ENCODE data around the gene GOLGA8K.
"Not testable (repeated sequence)": the region's sequence is repeated elsewhere in the genome, so short reads cannot be mapped to it uniquely, and the experiment has no call there.

The GOLGA8K gene

GRCh38 chr15:32358462-32358861 lies 44.6 kb downstream of the GOLGA8K start:
- not testable (repeated sequence) for H2BK12ac ChIP-seq (ENCODE audit: low read length); H2BK5ac ChIP-seq (ENCODE audit: low read depth, low read length, poor library complexity); H3K27me3 ChIP-seq (ENCODE audit: insufficient read depth, low read length); H3K4ac ChIP-seq (ENCODE audit: low read depth, low read length); H2AFZ ChIP-seq (ENCODE audit: insufficient read depth, low read length, poor library complexity); H4K91ac ChIP-seq (ENCODE audit: low read depth, low read length); H3K4me2 ChIP-seq (ENCODE audit: low read length); H3K14ac ChIP-seq (ENCODE audit: low read length); H3K36me3 ChIP-seq (ENCODE audit: control insufficient read depth in 1 of 2, insufficient read depth in 2 of 2, low read length in 2 of 2); H3K18ac ChIP-seq (ENCODE audit: low read length); H3K4me3 ChIP-seq (ENCODE audit: low read depth, low read length); H3K79me1 ChIP-seq (ENCODE audit: low read length); H2AK5ac ChIP-seq (ENCODE audit: low read length); H2BK120ac ChIP-seq (ENCODE audit: insufficient read depth, low read length, poor library complexity); H3K4me1 ChIP-seq (ENCODE audit: control insufficient read depth in 1 of 2, insufficient read depth in 2 of 2, low read length in 2 of 2); H3K9me3 ChIP-seq (ENCODE audit: insufficient read depth, low read depth, low read length); H4K8ac ChIP-seq (ENCODE audit: low read depth, low read length); H3K9ac ChIP-seq (ENCODE audit: low read length); H3K23ac ChIP-seq (ENCODE audit: low read length); DNase-seq; H4K12ac ChIP-seq (ENCODE audit: low read depth, low read length); H3K27ac ChIP-seq (ENCODE audit: low read depth, low read length); H3K79me2 ChIP-seq (ENCODE audit: control insufficient read depth, insufficient read depth, low read length, poor library complexity)
- WGBS (ENCODE audit: extremely low coverage, insufficient coverage, insufficient read length) = no CpG with 5 or more reads among the region's 1 CpG

GRCh38 chr15:32356909-32357308 lies 46.2 kb downstream of the GOLGA8K start:
- H4K8ac ChIP-seq (ENCODE audit: low read depth, low read length); H3K4me2 ChIP-seq (ENCODE audit: low read length); H3K9ac ChIP-seq (ENCODE audit: low read length); H2AFZ ChIP-seq (ENCODE audit: insufficient read depth, low read length, poor library complexity); H3K23ac ChIP-seq (ENCODE audit: low read length); H4K91ac ChIP-seq (ENCODE audit: low read depth, low read length); H2BK5ac ChIP-seq (ENCODE audit: low read depth, low read length, poor library complexity); DNase-seq; H3K27ac ChIP-seq (ENCODE audit: low read depth, low read length); H2BK120ac ChIP-seq (ENCODE audit: insufficient read depth, low read length, poor library complexity); H3K9me3 ChIP-seq (ENCODE audit: insufficient read depth, low read depth, low read length); H3K4me3 ChIP-seq (ENCODE audit: low read depth, low read length); H3K18ac ChIP-seq (ENCODE audit: low read length); H4K12ac ChIP-seq (ENCODE audit: low read depth, low read length); H2BK12ac ChIP-seq (ENCODE audit: low read length); H3K4me1 ChIP-seq (ENCODE audit: control insufficient read depth in 1 of 2, insufficient read depth in 2 of 2, low read length in 2 of 2); H3K79me1 ChIP-seq (ENCODE audit: low read length); H2AK5ac ChIP-seq (ENCODE audit: low read length); H3K4ac ChIP-seq (ENCODE audit: low read depth, low read length); H3K14ac ChIP-seq (ENCODE audit: low read length); H3K27me3 ChIP-seq (ENCODE audit: insufficient read depth, low read length); H3K79me2 ChIP-seq (ENCODE audit: control insufficient read depth, insufficient read depth, low read length, poor library complexity); H3K36me3 ChIP-seq (ENCODE audit: control insufficient read depth in 1 of 2, insufficient read depth in 2 of 2, low read length in 2 of 2): not testable (repeated sequence)

- H3K18ac ChIP-seq (ENCODE audit: low read length); H3K36me3 ChIP-seq (ENCODE audit: control insufficient read depth in 1 of 2, insufficient read depth in 2 of 2, low read length in 2 of 2); H2BK5ac ChIP-seq (ENCODE audit: low read depth, low read length, poor library complexity); H3K23ac ChIP-seq (ENCODE audit: low read length); H4K12ac ChIP-seq (ENCODE audit: low read depth, low read length); H4K8ac ChIP-seq (ENCODE audit: low read depth, low read length); H2AFZ ChIP-seq (ENCODE audit: insufficient read depth, low read length, poor library complexity); H3K9ac ChIP-seq (ENCODE audit: low read length); H3K9me3 ChIP-seq (ENCODE audit: insufficient read depth, low read depth, low read length); H3K4ac ChIP-seq (ENCODE audit: low read depth, low read length); H3K79me1 ChIP-seq (ENCODE audit: low read length); H3K14ac ChIP-seq (ENCODE audit: low read length); DNase-seq; H4K91ac ChIP-seq (ENCODE audit: low read depth, low read length); H2BK12ac ChIP-seq (ENCODE audit: low read length); H3K27ac ChIP-seq (ENCODE audit: low read depth, low read length); H2AK5ac ChIP-seq (ENCODE audit: low read length); H3K4me2 ChIP-seq (ENCODE audit: low read length); H3K4me3 ChIP-seq (ENCODE audit: low read depth, low read length); H3K4me1 ChIP-seq (ENCODE audit: control insufficient read depth in 1 of 2, insufficient read depth in 2 of 2, low read length in 2 of 2); H3K79me2 ChIP-seq (ENCODE audit: control insufficient read depth, insufficient read depth, low read length, poor library complexity); H3K27me3 ChIP-seq (ENCODE audit: insufficient read depth, low read length); H2BK120ac ChIP-seq (ENCODE audit: insufficient read depth, low read length, poor library complexity): not testable (repeated sequence)
- WGBS (ENCODE audit: extremely low coverage, insufficient coverage, insufficient read length) = no CpG with 5 or more reads among the region's 7 CpGs
These were observed 50.3 kb downstream of the GOLGA8K start for GRCh38 chr15:32352748-32353147.

GRCh38 chr15:32350563-32351220 lies 52.4 kb downstream of the GOLGA8K start:
- no CpG with 5 or more reads among the region's 4 CpGs for WGBS (ENCODE audit: extremely low coverage, insufficient coverage, insufficient read length)
- DNase-seq; H2BK12ac ChIP-seq (ENCODE audit: low read length); H3K27me3 ChIP-seq (ENCODE audit: insufficient read depth, low read length); H4K91ac ChIP-seq (ENCODE audit: low read depth, low read length); H3K4ac ChIP-seq (ENCODE audit: low read depth, low read length); H3K9me3 ChIP-seq (ENCODE audit: insufficient read depth, low read depth, low read length); H4K8ac ChIP-seq (ENCODE audit: low read depth, low read length); H2AFZ ChIP-seq (ENCODE audit: insufficient read depth, low read length, poor library complexity); H3K36me3 ChIP-seq (ENCODE audit: control insufficient read depth in 1 of 2, insufficient read depth in 2 of 2, low read length in 2 of 2); H3K79me1 ChIP-seq (ENCODE audit: low read length); H3K79me2 ChIP-seq (ENCODE audit: control insufficient read depth, insufficient read depth, low read length, poor library complexity); H3K18ac ChIP-seq (ENCODE audit: low read length); H3K9ac ChIP-seq (ENCODE audit: low read length); H3K4me1 ChIP-seq (ENCODE audit: control insufficient read depth in 1 of 2, insufficient read depth in 2 of 2, low read length in 2 of 2); H3K14ac ChIP-seq (ENCODE audit: low read length); H3K23ac ChIP-seq (ENCODE audit: low read length); H3K4me2 ChIP-seq (ENCODE audit: low read length); H4K12ac ChIP-seq (ENCODE audit: low read depth, low read length); H3K4me3 ChIP-seq (ENCODE audit: low read depth, low read length); H2AK5ac ChIP-seq (ENCODE audit: low read length); H2BK120ac ChIP-seq (ENCODE audit: insufficient read depth, low read length, poor library complexity); H3K27ac ChIP-seq (ENCODE audit: low read depth, low read length); H2BK5ac ChIP-seq (ENCODE audit: low read depth, low read length, poor library complexity): not testable (repeated sequence)
